SK-N-SH (cell line): ENCODE data around the gene TCHHL1. TPM values are rescaled to one million over a fixed set of nuclear protein-coding genes. Genes with fewer than 3 reads are reported as not detected.

ENCODE experiments used
- CTCF ChIA-PET: fragments of 300-600, 350-600 bp; formaldehyde crosslinking; extraction: SDS; loops from one replicate; lab custom pipeline; 2021; lab: Yijun Ruan, JAX
- POLR2A ChIA-PET: fragments of 350-600 bp; sonication (Branson Sonifier 250); formaldehyde crosslinking; extraction: SDS; loops from one replicate; lab custom pipeline; 2020; ENCODE audit warnings: antibody characterized with exemption, inconsistent platforms; lab: Yijun Ruan, JAX
- DNase-seq: peaks from one replicate; pipeline ENCODE4 v3.0.0; 2012
- H2AFZ ChIP-seq: fragments of 200-600 bp; sonication (generic); 2 replicates; pipeline ENCODE4 v1.8.1; 2016; ENCODE audit warnings: antibody characterized with exemption, mild to moderate bottlenecking, low read depth
- H3F3A ChIP-seq: fragments of 200-600 bp; sonication (generic); replicated peaks from 2 replicates; pipeline ENCODE3; 2016; ENCODE audit warnings: antibody characterized with exemption, mild to moderate bottlenecking; ENCODE audit not compliant: insufficient read depth
- H3K27ac ChIP-seq, 2 experiments: fragments of 200-500 bp in 1 of 2; fragments of 200-600 bp in 1 of 2; sonication (Bioruptor generic) in 1 of 2; sonication (generic), shearing (Covaris generic) in 1 of 2; 2 replicates each; pipeline versions ENCODE4 v1.5.1 to v1.6.1; 2014 to 2016; ENCODE audit warnings: low read depth in 2 of 2, inconsistent platforms in 1 of 2, low read length in 1 of 2, mild to moderate bottlenecking in 1 of 2, mixed read lengths in 1 of 2
- H3K27me3 ChIP-seq: fragments of 200-600 bp; sonication (generic), shearing (Covaris generic); 2 replicates; pipeline ENCODE4 v1.6.1; 2016; ENCODE audit warnings: mixed run types; ENCODE audit not compliant: insufficient read depth
- H3K36me3 ChIP-seq, 2 experiments: fragments of 200-500 bp in 1 of 2; fragments of 200-600 bp in 1 of 2; sonication (Bioruptor generic) in 1 of 2; sonication (generic) in 1 of 2; replicated peaks in 1 of 2; 2 replicates each; pipeline versions ENCODE3 to v1.5.1; 2014 to 2016; ENCODE audit warnings: low read length in 1 of 2, mild to moderate bottlenecking in 1 of 2; ENCODE audit not compliant: insufficient read depth in 2 of 2, control insufficient read depth in 1 of 2
- H3K4me1 ChIP-seq, 2 experiments: fragments of 200-500 bp in 1 of 2; fragments of 200-600 bp in 1 of 2; sonication (Bioruptor generic) in 1 of 2; sonication (generic), shearing (Covaris generic) in 1 of 2; 2 replicates each; pipeline versions ENCODE4 v1.5.1 to v1.6.1; 2014 to 2016; ENCODE audit warnings: low read depth in 1 of 2, low read length in 1 of 2, mixed run types in 1 of 2; ENCODE audit not compliant: insufficient read depth in 2 of 2, control insufficient read depth in 1 of 2
- H3K4me2 ChIP-seq: fragments of 200-600 bp; sonication (generic), shearing (Covaris generic); 2 replicates; pipeline ENCODE4 v1.6.1; 2017; ENCODE audit warnings: mixed run types
- H3K4me3 ChIP-seq, 2 experiments: fragments of 200-500 bp in 1 of 2; fragments of 200-600 bp in 1 of 2; sonication (Bioruptor generic) in 1 of 2; sonication (generic), shearing (Covaris generic) in 1 of 2; 2 replicates each; pipeline versions ENCODE4 v1.5.1 to v1.8.1; 2014 to 2016; ENCODE audit warnings: low read depth in 2 of 2, inconsistent platforms in 1 of 2, low read length in 1 of 2, mild to moderate bottlenecking in 1 of 2, mixed read lengths in 1 of 2, moderate library complexity in 1 of 2
- H3K79me2 ChIP-seq: fragments of 200-600 bp; sonication (generic); 2 replicates; pipeline ENCODE4 v1.8.1; 2017; ENCODE audit warnings: mild to moderate bottlenecking; ENCODE audit not compliant: insufficient read depth
- H3K9ac ChIP-seq: fragments of 200-600 bp; sonication (generic); 2 replicates; pipeline ENCODE4 v1.6.1; 2017; ENCODE audit warnings: mixed run types
- H3K9me2 ChIP-seq: fragments of 200-600 bp; sonication (generic); 2 replicates; pipeline ENCODE4 v1.6.1; 2017; ENCODE audit warnings: mixed run types
- H3K9me3 ChIP-seq: fragments of 200-600 bp; sonication (generic); 2 replicates; pipeline ENCODE4 v1.6.1; 2017; ENCODE audit warnings: mixed run types, mild to moderate bottlenecking, moderate library complexity
- H4K20me1 ChIP-seq: fragments of 200-600 bp; sonication (generic); 2 replicates; pipeline ENCODE4 v1.6.1; 2017; ENCODE audit warnings: mild to moderate bottlenecking, mixed run types; ENCODE audit not compliant: insufficient read depth
- EZH2phosphoT487 ChIP-seq: fragments of 200-600 bp; sonication (generic); IDR thresholded peaks from 2 replicates; pipeline ENCODE4 v1.6.1; 2017; ENCODE audit warnings: low read depth, mixed run types, mild to moderate bottlenecking, antibody characterized with exemption, moderate library complexity, borderline replicate concordance
- FOXM1 ChIP-seq: IDR thresholded peaks from 2 replicates; pipeline ENCODE4 v1.4.0; 2012; ENCODE audit warnings: low read depth, mild to moderate bottlenecking
- GATA2 ChIP-seq: sonication (generic); formaldehyde crosslinking; IDR thresholded peaks from 2 replicates; pipeline ENCODE4 v1.5.0; 2020; ENCODE audit warnings: mild to moderate bottlenecking, missing genetic modification reagents
- JUND ChIP-seq: IDR thresholded peaks from 2 replicates; pipeline ENCODE4 v1.4.0; 2012
- NFIC ChIP-seq: IDR thresholded peaks from 2 replicates; pipeline ENCODE4 v1.4.0; 2012; ENCODE audit warnings: borderline replicate concordance
- NRF1 ChIP-seq: IDR thresholded peaks from 2 replicates; pipeline ENCODE4 v1.6.1; 2012; ENCODE audit warnings: low read depth, mild to moderate bottlenecking, low read length
- POLR2AphosphoS5 ChIP-seq: IDR thresholded peaks from 2 replicates; pipeline ENCODE4 v1.6.1; 2012; ENCODE audit warnings: low read depth, low read length
- RCOR1 ChIP-seq: fragments of 150-350 bp; IDR thresholded peaks from 2 replicates; pipeline ENCODE4 v1.6.1; 2017; ENCODE audit warnings: antibody characterized with exemption, low read length
- RXRA ChIP-seq: IDR thresholded peaks from 2 replicates; pipeline ENCODE4 v1.4.0; 2012; ENCODE audit warnings: low read depth, mild to moderate bottlenecking, borderline replicate concordance
- SIN3A ChIP-seq: IDR thresholded peaks from 2 replicates; pipeline ENCODE4 v1.6.1; 2012; ENCODE audit warnings: low read depth, mild to moderate bottlenecking, low read length, moderate library complexity, borderline replicate concordance
- SMC3 ChIP-seq: IDR thresholded peaks from 2 replicates; pipeline ENCODE4 v1.6.1; 2012; ENCODE audit warnings: low read depth, low read length, improper control_type of control experiment
- TCF12 ChIP-seq: IDR thresholded peaks from 2 replicates; pipeline ENCODE4 v1.4.0; 2012
- polyA plus RNA-seq, 3 experiments: library from polyadenylated mRNA; depleted of rRNA; stranded (reverse); fragments of >200 nt; gene quantifications; 2 replicates each; pipeline ENCODE4 v1.2.3, GENCODE V29; 2012
- TF ChIP-seq, protein P1 (sequence below): IDR thresholded peaks from 2 replicates; pipeline ENCODE4; 2012
- TF ChIP-seq, protein P2 (sequence below): fragments of 150-350 bp; IDR thresholded peaks from 2 replicates; pipeline ENCODE4 v1.6.1; 2017; ENCODE audit warnings: antibody characterized with exemption, low read length, low read depth, borderline replicate concordance
- TF ChIP-seq, protein P3 (sequence below): IDR thresholded peaks from 2 replicates; pipeline ENCODE4 v1.6.1; 2012; ENCODE audit warnings: mild to moderate bottlenecking, low read depth, low read length, moderate library complexity
- TF ChIP-seq, protein P4 (sequence below): IDR thresholded peaks from 2 replicates; pipeline ENCODE4 v1.4.0; 2012; ENCODE audit warnings: low read depth
- TF ChIP-seq, protein P5 (sequence below): fragments of 200-600 bp; sonication (generic); IDR thresholded peaks from 2 replicates; pipeline ENCODE4 v1.6.1; 2017; ENCODE audit warnings: antibody characterized with exemption, mild to moderate bottlenecking, moderate library complexity

Gene TCHHL1
- polyA plus RNA-seq, 1 of the 3 experiments (the other 2 are of a cell fraction), result not detected

DNA sequence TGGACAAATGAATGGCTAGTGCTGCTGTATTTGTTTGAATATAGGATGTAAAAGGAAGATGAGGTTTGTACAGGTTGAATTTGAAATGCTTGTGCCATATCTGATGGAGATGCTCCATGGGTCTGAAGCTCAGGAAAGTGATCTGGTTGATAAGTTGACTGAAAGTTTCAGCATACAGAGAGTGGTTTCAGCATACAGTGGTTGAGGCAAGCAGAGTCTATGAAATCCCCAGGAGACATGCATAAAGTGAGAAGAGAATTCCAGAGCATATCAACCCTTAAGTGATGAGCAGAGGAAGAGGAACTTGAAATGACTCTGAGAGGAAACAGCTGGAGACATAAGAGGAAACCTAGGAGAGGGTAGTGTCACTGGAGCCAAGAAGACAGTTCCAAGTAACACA lies 21.7 kb downstream of the TCHHL1 start:
- Histone ChIP-seq H4K20me1 (no peaks in the 10 kb centered on the region), H3K36me3 (no peaks in the 10 kb centered on the region), H3K27ac (no peak overlapping the region)
- POLR2A ChIA-PET, result no interaction called here
- DNase-seq, result no peak
- TF ChIP-seq NFIC, result no peak
- no peak for TF ChIP-seq NRF1
- TF ChIP-seq SMC3, result no peak
- TF ChIP-seq, protein P1, sequence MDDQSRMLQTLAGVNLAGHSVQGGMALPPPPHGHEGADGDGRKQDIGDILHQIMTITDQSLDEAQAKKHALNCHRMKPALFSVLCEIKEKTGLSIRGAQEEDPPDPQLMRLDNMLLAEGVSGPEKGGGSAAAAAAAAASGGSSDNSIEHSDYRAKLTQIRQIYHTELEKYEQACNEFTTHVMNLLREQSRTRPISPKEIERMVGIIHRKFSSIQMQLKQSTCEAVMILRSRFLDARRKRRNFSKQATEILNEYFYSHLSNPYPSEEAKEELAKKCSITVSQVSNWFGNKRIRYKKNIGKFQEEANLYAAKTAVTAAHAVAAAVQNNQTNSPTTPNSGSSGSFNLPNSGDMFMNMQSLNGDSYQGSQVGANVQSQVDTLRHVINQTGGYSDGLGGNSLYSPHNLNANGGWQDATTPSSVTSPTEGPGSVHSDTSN, result no peak
- TF ChIP-seq RCOR1, result no peak
- TF ChIP-seq EZH2phosphoT487, result no peak
- TF ChIP-seq, protein P2, sequence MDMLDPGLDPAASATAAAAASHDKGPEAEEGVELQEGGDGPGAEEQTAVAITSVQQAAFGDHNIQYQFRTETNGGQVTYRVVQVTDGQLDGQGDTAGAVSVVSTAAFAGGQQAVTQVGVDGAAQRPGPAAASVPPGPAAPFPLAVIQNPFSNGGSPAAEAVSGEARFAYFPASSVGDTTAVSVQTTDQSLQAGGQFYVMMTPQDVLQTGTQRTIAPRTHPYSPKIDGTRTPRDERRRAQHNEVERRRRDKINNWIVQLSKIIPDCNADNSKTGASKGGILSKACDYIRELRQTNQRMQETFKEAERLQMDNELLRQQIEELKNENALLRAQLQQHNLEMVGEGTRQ, result no peak
- TF ChIP-seq, protein P3, sequence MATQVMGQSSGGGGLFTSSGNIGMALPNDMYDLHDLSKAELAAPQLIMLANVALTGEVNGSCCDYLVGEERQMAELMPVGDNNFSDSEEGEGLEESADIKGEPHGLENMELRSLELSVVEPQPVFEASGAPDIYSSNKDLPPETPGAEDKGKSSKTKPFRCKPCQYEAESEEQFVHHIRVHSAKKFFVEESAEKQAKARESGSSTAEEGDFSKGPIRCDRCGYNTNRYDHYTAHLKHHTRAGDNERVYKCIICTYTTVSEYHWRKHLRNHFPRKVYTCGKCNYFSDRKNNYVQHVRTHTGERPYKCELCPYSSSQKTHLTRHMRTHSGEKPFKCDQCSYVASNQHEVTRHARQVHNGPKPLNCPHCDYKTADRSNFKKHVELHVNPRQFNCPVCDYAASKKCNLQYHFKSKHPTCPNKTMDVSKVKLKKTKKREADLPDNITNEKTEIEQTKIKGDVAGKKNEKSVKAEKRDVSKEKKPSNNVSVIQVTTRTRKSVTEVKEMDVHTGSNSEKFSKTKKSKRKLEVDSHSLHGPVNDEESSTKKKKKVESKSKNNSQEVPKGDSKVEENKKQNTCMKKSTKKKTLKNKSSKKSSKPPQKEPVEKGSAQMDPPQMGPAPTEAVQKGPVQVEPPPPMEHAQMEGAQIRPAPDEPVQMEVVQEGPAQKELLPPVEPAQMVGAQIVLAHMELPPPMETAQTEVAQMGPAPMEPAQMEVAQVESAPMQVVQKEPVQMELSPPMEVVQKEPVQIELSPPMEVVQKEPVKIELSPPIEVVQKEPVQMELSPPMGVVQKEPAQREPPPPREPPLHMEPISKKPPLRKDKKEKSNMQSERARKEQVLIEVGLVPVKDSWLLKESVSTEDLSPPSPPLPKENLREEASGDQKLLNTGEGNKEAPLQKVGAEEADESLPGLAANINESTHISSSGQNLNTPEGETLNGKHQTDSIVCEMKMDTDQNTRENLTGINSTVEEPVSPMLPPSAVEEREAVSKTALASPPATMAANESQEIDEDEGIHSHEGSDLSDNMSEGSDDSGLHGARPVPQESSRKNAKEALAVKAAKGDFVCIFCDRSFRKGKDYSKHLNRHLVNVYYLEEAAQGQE, result no peak
- no peak for TF ChIP-seq TCF12
- no peak for TF ChIP-seq FOXM1
- no peak for TF ChIP-seq RXRA
- no peak for TF ChIP-seq GATA2 (CRISPR knock-in tag)
- TF ChIP-seq, protein P4, sequence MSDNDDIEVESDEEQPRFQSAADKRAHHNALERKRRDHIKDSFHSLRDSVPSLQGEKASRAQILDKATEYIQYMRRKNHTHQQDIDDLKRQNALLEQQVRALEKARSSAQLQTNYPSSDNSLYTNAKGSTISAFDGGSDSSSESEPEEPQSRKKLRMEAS, result no peak
- TF ChIP-seq, protein P5, sequence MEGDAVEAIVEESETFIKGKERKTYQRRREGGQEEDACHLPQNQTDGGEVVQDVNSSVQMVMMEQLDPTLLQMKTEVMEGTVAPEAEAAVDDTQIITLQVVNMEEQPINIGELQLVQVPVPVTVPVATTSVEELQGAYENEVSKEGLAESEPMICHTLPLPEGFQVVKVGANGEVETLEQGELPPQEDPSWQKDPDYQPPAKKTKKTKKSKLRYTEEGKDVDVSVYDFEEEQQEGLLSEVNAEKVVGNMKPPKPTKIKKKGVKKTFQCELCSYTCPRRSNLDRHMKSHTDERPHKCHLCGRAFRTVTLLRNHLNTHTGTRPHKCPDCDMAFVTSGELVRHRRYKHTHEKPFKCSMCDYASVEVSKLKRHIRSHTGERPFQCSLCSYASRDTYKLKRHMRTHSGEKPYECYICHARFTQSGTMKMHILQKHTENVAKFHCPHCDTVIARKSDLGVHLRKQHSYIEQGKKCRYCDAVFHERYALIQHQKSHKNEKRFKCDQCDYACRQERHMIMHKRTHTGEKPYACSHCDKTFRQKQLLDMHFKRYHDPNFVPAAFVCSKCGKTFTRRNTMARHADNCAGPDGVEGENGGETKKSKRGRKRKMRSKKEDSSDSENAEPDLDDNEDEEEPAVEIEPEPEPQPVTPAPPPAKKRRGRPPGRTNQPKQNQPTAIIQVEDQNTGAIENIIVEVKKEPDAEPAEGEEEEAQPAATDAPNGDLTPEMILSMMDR, result no peak
- TF ChIP-seq SIN3A, result no peak
- TF ChIP-seq JUND, result no peak
- no peak for TF ChIP-seq POLR2AphosphoS5
- TF ChIP-seq, all 33 proteins: peak for 0
- CTCF ChIA-PET, result interaction anchor here (2.1 kb wide), 1 partner anchor 14 kb away, joined by 8 read pairs; no protein-coding TSS in a partner anchor
- Histone ChIP-seq H3K27me3 (peaks cover 54% of the 10 kb centered on the region), H3K9ac (no peak overlapping the region), H3K9me3 (no peaks in the 10 kb centered on the region), H3K4me2 (no peak overlapping the region), H3K9me2 (no peaks in the 10 kb centered on the region), H3F3A (no peaks in the 10 kb centered on the region), H3K4me1 (no peaks in the 10 kb centered on the region), H2AFZ (no peak overlapping the region), H3K79me2 (no peaks in the 10 kb centered on the region), H3K4me3 (no peak overlapping the region)
